ENCODE measurements around the gene DPH6.

The DPH6 gene

GRCh38 chr15:35481064-35481463 is 64.9 kb downstream of the DPH6 start:
- peaks cover 8% of the 10 kb centered on the region for H3K4me1 ChIP-seq (ENCODE audit: control insufficient read depth, insufficient read depth, low read length)
- no peak overlapping the region for H3K4me3 ChIP-seq (ENCODE audit: low read depth, low read length)
- no peak overlapping the region for H3K9ac ChIP-seq (ENCODE audit: low read depth, low read length)
- no peaks in the 10 kb centered on the region for H3K9me3 ChIP-seq (ENCODE audit: control insufficient read depth, insufficient read depth, low read length)
- no peaks in the 10 kb centered on the region for H3K36me3 ChIP-seq (ENCODE audit: control insufficient read depth, insufficient read depth, low read length)
- H3K27me3 ChIP-seq (ENCODE audit: control insufficient read depth, insufficient read depth, low read length): no peaks in the 10 kb centered on the region

- peaks cover 8% of the 10 kb centered on the region for H3K4me1 ChIP-seq (ENCODE audit: control insufficient read depth, insufficient read depth, low read length)
- H3K27me3 ChIP-seq (ENCODE audit: control insufficient read depth, insufficient read depth, low read length): no peaks in the 10 kb centered on the region
- H3K9me3 ChIP-seq (ENCODE audit: control insufficient read depth, insufficient read depth, low read length): no peaks in the 10 kb centered on the region
- H3K9ac ChIP-seq (ENCODE audit: low read depth, low read length): no peak overlapping the region
- no peaks in the 10 kb centered on the region for H3K36me3 ChIP-seq (ENCODE audit: control insufficient read depth, insufficient read depth, low read length)
- no peak overlapping the region for H3K4me3 ChIP-seq (ENCODE audit: low read depth, low read length)
Observed at GRCh38 chr15:35479423-35479822, 66.5 kb downstream of the DPH6 start.

DNA sequence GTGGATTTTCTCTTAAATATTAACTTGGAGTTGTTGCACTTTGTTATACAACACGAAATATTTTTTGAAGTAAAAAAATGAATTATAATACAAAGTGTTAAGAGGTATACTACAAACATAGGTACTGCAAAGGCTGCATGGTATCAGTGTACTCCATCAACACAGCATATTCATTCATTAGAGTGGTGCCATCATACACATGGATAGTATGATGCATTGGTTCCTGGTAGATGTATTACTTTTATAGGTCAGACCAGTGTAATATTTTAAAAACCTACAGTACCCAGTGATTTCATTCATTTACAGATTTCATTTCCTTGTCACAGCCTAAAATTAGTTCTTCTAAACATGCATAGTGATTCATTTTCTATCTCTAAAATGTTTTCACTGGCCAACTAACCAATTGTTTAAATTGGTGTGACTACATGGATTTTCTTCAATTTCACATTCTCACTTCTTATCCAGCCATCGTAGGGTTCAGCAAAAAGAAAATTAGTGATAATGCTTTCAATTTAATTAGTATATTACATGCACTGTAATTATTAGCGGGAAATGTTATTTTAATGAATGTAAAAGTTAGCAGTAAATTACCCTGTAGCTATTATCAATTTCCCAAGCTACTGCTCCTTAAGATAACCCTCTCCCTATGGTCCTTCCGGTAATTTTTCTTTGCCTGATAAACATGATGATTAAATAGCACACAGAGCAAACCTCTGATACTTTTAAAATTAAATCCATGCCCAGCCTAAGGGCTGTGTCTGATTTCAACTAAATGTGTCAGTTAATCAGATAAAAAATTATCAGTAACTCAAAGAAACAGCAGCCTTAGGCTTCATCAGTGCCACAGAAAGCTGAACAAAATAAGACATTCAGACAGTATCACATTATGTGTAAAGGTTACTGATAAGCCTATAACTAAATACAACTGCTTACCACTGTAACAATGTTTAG is 68.4 kb downstream of the DPH6 start:
- Histone ChIP-seq H3K4me1 (ENCODE audit: control insufficient read depth, insufficient read depth, low read length) (peaks cover 8% of the 10 kb centered on the region), H3K4me3 (ENCODE audit: low read depth, low read length) (no peak overlapping the region), H3K36me3 (ENCODE audit: control insufficient read depth, insufficient read depth, low read length) (no peaks in the 10 kb centered on the region), H3K9me3 (ENCODE audit: control insufficient read depth, insufficient read depth, low read length) (no peaks in the 10 kb centered on the region), H3K9ac (ENCODE audit: low read depth, low read length) (no peak overlapping the region), H3K27me3 (ENCODE audit: control insufficient read depth, insufficient read depth, low read length) (no peaks in the 10 kb centered on the region)

- H3K9me3 ChIP-seq (ENCODE audit: control insufficient read depth, insufficient read depth, low read length): no peaks in the 10 kb centered on the region
- no peaks in the 10 kb centered on the region for H3K4me1 ChIP-seq (ENCODE audit: control insufficient read depth, insufficient read depth, low read length)
- no peaks in the 10 kb centered on the region for H3K27me3 ChIP-seq (ENCODE audit: control insufficient read depth, insufficient read depth, low read length)
- no peak overlapping the region for H3K4me3 ChIP-seq (ENCODE audit: low read depth, low read length)
- H3K9ac ChIP-seq (ENCODE audit: low read depth, low read length): no peak overlapping the region
- H3K36me3 ChIP-seq (ENCODE audit: control insufficient read depth, insufficient read depth, low read length): no peaks in the 10 kb centered on the region
Observed at GRCh38 chr15:35471024-35471423, 74.9 kb downstream of the DPH6 start.

DNA sequence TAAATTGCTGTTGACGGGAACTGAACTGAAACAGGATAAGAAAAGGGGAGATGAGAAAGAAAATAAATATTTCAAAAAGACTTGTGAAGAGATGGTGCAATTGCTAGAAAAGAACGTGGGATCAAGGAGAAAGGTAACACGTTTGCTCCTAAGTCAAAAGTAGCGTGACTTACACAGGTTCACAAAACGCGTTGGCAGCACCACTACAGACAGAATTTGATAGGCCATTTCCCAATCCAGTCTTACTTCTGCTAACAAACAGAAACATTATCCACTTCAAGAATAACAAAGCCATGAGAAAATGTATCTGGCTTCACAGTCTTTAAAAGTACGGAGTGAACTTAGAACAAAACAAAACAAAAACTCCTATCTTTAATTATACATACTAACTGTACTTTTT is 75.5 kb downstream of the DPH6 start:
- Histone ChIP-seq H3K27me3 (ENCODE audit: control insufficient read depth, insufficient read depth, low read length) (no peaks in the 10 kb centered on the region), H3K9me3 (ENCODE audit: control insufficient read depth, insufficient read depth, low read length) (no peaks in the 10 kb centered on the region), H3K36me3 (ENCODE audit: control insufficient read depth, insufficient read depth, low read length) (no peaks in the 10 kb centered on the region), H3K4me1 (ENCODE audit: control insufficient read depth, insufficient read depth, low read length) (no peaks in the 10 kb centered on the region), H3K9ac (ENCODE audit: low read depth, low read length) (no peak overlapping the region), H3K4me3 (ENCODE audit: low read depth, low read length) (no peak overlapping the region)

GRCh38 chr15:35466476-35466875 is 79.5 kb downstream of the DPH6 start:
- H3K4me1 ChIP-seq (ENCODE audit: control insufficient read depth, insufficient read depth, low read length): no peaks in the 10 kb centered on the region
- no peak overlapping the region for H3K9ac ChIP-seq (ENCODE audit: low read depth, low read length)
- no peak overlapping the region for H3K4me3 ChIP-seq (ENCODE audit: low read depth, low read length)
- no peaks in the 10 kb centered on the region for H3K9me3 ChIP-seq (ENCODE audit: control insufficient read depth, insufficient read depth, low read length)
- H3K27me3 ChIP-seq (ENCODE audit: control insufficient read depth, insufficient read depth, low read length): no peaks in the 10 kb centered on the region
- H3K36me3 ChIP-seq (ENCODE audit: control insufficient read depth, insufficient read depth, low read length): no peaks in the 10 kb centered on the region

DNA sequence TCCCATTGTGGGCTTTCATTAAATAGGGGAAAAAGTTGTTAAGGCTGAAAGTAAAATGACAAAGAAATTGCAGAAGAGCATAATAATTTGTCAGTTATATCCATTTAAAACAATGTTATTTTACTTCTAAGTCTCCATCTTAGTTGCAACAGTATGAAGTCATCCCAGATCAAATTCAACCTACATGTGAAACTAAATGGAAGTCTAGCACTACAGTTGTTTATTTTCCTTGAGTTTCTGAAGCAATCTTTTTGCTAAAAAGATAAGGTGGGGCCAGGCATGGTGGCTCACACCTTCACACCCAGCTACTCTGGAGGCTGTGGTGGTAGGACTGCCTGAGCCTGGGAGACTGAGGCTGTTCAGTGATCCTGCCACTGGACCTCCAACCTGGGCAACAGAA is 80.2 kb downstream of the DPH6 start:
- Histone ChIP-seq H3K4me3 (ENCODE audit: low read depth, low read length) (no peak overlapping the region), H3K36me3 (ENCODE audit: control insufficient read depth, insufficient read depth, low read length) (no peaks in the 10 kb centered on the region), H3K9me3 (ENCODE audit: control insufficient read depth, insufficient read depth, low read length) (no peaks in the 10 kb centered on the region), H3K9ac (ENCODE audit: low read depth, low read length) (no peak overlapping the region), H3K27me3 (ENCODE audit: control insufficient read depth, insufficient read depth, low read length) (no peaks in the 10 kb centered on the region), H3K4me1 (ENCODE audit: control insufficient read depth, insufficient read depth, low read length) (no peaks in the 10 kb centered on the region)

GRCh38 chr15:35460616-35461015 is 85.3 kb downstream of the DPH6 start:
- no peak overlapping the region for H3K9ac ChIP-seq (ENCODE audit: low read depth, low read length)
- H3K27me3 ChIP-seq (ENCODE audit: control insufficient read depth, insufficient read depth, low read length): no peaks in the 10 kb centered on the region
- no peaks in the 10 kb centered on the region for H3K36me3 ChIP-seq (ENCODE audit: control insufficient read depth, insufficient read depth, low read length)
- no peak overlapping the region for H3K4me3 ChIP-seq (ENCODE audit: low read depth, low read length)
- no peaks in the 10 kb centered on the region for H3K9me3 ChIP-seq (ENCODE audit: control insufficient read depth, insufficient read depth, low read length)
- H3K4me1 ChIP-seq (ENCODE audit: control insufficient read depth, insufficient read depth, low read length): no peaks in the 10 kb centered on the region

DNA sequence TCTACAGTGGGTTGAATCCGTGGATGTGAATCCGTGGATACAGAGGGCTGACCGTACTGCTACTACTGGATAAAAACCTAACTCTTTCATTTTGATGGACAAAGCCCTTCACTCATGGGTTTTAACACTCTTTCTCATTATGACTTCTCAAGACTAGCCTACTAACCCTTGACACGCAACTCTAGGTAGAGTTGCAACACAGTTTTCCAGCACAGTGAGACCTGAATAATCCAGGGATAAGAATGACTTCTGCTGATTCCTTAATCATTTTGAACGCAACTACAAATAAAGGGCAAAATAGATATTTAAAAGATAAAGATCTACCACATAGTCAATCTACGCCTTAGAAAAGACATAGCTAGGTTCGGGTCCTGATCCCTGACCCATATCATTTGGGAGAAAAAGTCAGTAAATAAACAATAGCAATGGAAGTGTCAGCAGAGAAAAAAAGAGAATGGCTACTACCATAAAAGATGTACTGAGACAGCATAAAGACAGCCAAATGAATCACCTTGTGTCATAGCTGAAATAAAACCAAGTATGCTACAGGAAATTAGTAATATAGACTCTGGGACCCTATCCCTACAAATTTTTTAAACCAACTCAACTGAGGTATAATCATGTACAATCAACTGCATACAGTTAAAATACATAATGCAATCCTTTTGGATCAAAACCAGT is 87.6 kb downstream of the DPH6 start:
- Histone ChIP-seq H3K36me3 (ENCODE audit: control insufficient read depth, insufficient read depth, low read length) (no peaks in the 10 kb centered on the region), H3K4me1 (ENCODE audit: control insufficient read depth, insufficient read depth, low read length) (no peaks in the 10 kb centered on the region), H3K27me3 (ENCODE audit: control insufficient read depth, insufficient read depth, low read length) (no peaks in the 10 kb centered on the region), H3K9ac (ENCODE audit: low read depth, low read length) (no peak overlapping the region), H3K9me3 (ENCODE audit: control insufficient read depth, insufficient read depth, low read length) (no peaks in the 10 kb centered on the region), H3K4me3 (ENCODE audit: low read depth, low read length) (no peak overlapping the region)

DNA sequence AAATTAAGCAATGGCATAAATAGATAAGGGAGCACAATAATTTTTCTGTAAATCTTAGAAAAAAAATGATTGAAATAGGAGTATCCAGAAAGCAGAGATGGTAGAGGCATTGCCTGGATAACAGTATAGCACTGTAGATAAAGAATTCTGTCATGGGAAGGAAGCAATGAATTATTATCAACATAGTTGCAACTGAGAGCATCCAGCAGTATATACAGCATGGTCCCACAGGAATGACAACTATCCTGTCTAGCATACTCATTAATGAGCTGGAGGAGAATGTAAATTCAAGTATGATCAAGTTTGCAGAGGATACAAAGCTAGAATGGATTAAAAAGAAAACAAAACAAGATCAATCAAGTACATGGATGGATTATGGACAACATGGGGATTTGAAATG is 90.8 kb downstream of the DPH6 start:
- H3K27me3 ChIP-seq (ENCODE audit: control insufficient read depth, insufficient read depth, low read length): no peaks in the 10 kb centered on the region
- H3K4me1 ChIP-seq (ENCODE audit: control insufficient read depth, insufficient read depth, low read length): no peaks in the 10 kb centered on the region
- no peaks in the 10 kb centered on the region for H3K36me3 ChIP-seq (ENCODE audit: control insufficient read depth, insufficient read depth, low read length)
- H3K9me3 ChIP-seq (ENCODE audit: control insufficient read depth, insufficient read depth, low read length): no peaks in the 10 kb centered on the region
- H3K9ac ChIP-seq (ENCODE audit: low read depth, low read length): no peak overlapping the region
- no peak overlapping the region for H3K4me3 ChIP-seq (ENCODE audit: low read depth, low read length)

GRCh38 chr15:35450492-35450891 is 95.5 kb downstream of the DPH6 start:
- no peaks in the 10 kb centered on the region for H3K4me1 ChIP-seq (ENCODE audit: control insufficient read depth, insufficient read depth, low read length)
- H3K9ac ChIP-seq (ENCODE audit: low read depth, low read length): no peak overlapping the region
- H3K9me3 ChIP-seq (ENCODE audit: control insufficient read depth, insufficient read depth, low read length): no peaks in the 10 kb centered on the region
- H3K36me3 ChIP-seq (ENCODE audit: control insufficient read depth, insufficient read depth, low read length): no peaks in the 10 kb centered on the region
- H3K27me3 ChIP-seq (ENCODE audit: control insufficient read depth, insufficient read depth, low read length): no peaks in the 10 kb centered on the region
- H3K4me3 ChIP-seq (ENCODE audit: low read depth, low read length): no peak overlapping the region

GRCh38 chr15:35448294-35448693 is 97.7 kb downstream of the DPH6 start:
- Histone ChIP-seq H3K9me3 (ENCODE audit: control insufficient read depth, insufficient read depth, low read length) (no peaks in the 10 kb centered on the region), H3K9ac (ENCODE audit: low read depth, low read length) (no peak overlapping the region), H3K4me1 (ENCODE audit: control insufficient read depth, insufficient read depth, low read length) (no peaks in the 10 kb centered on the region), H3K27me3 (ENCODE audit: control insufficient read depth, insufficient read depth, low read length) (no peaks in the 10 kb centered on the region), H3K36me3 (ENCODE audit: control insufficient read depth, insufficient read depth, low read length) (no peaks in the 10 kb centered on the region), H3K4me3 (ENCODE audit: low read depth, low read length) (no peak overlapping the region)
